ENCODE measurements around the gene ROCK1. TPM values are rescaled to one million over a fixed set of nuclear protein-coding genes. Genes with fewer than 3 reads are reported as not detected.

ROCK1 gene
- total RNA-seq, 6 experiments from 2014 or later: 17.1 to 23.2 (median 21.6) TPM

GRCh38 chr18:21071071-21071470, 40.5 kb downstream of the ROCK1 start:
- no peak for ATAC-seq
- 80% methylated on average over 4 of the region's 4 CpGs for WGBS (ENCODE audit: insufficient coverage, low coverage, low lambda C conversion rate, missing lambda C conversion rate)
- TF ChIP-seq CTCF (IDR thresholded peaks at IDR 0.05) (no peak), POLR2A (IDR thresholded peaks at IDR 0.05) (no peak)
- no peak for DNase-seq
- Histone ChIP-seq H3K4me1 (peaks cover 0 to 20% (median 7%) of the 10 kb centered on the region in 4 donors), H3K27me3 (no peaks in the 10 kb centered on the region), H3K9me3 (no peaks in the 10 kb centered on the region), H3K4me3 (no peak overlapping the region), H3K27ac (no peak overlapping the region), H3K36me3 (no peaks in the 10 kb centered on the region)
- intact Hi-C loops (cut with DNase I): no loop called here

GRCh38 chr18:21069468-21069867, 42.1 kb downstream of the ROCK1 start:
- no peaks in the 10 kb centered on the region for H3K9me3 ChIP-seq
- no peak overlapping the region for H3K4me3 ChIP-seq
- H3K36me3 ChIP-seq: no peaks in the 10 kb centered on the region
- H3K4me1 ChIP-seq: peaks cover 0 to 9% (median 4%) of the 10 kb centered on the region in 4 donors
- no peaks in the 10 kb centered on the region for H3K27me3 ChIP-seq
- intact Hi-C loops (cut with DNase I): no loop called here
- H3K27ac ChIP-seq: no peak overlapping the region
- DNase-seq: no peak
- 79% methylated on average over 1 of the region's 1 CpG for WGBS (ENCODE audit: insufficient coverage, low coverage, low lambda C conversion rate, missing lambda C conversion rate)
- no peak for TF ChIP-seq POLR2A (IDR thresholded peaks at IDR 0.05)
- ATAC-seq: no peak

GRCh38 chr18:21064347-21064746, 47.3 kb downstream of the ROCK1 start:
- Histone ChIP-seq H3K27me3 (no peaks in the 10 kb centered on the region), H3K36me3 (no peaks in the 10 kb centered on the region), H3K27ac (no peak overlapping the region), H3K4me1 (no peaks in the 10 kb centered on the region), H3K9me3 (no peaks in the 10 kb centered on the region), H3K4me3 (no peak overlapping the region)
- TF ChIP-seq POLR2A (IDR thresholded peaks at IDR 0.05) (no peak), CTCF (IDR thresholded peaks at IDR 0.05) (no peak)
- intact Hi-C loops (cut with DNase I): no loop called here
- DNase-seq: no peak
- ATAC-seq: no peak

GRCh38 chr18:21063011-21063410, 48.6 kb downstream of the ROCK1 start:
- WGBS (ENCODE audit: insufficient coverage, low coverage, low lambda C conversion rate, missing lambda C conversion rate): 89% methylated on average over 1 of the region's 1 CpG
- TF ChIP-seq CTCF (IDR thresholded peaks at IDR 0.05) (no peak), POLR2A (IDR thresholded peaks at IDR 0.05) (no peak)
- DNase-seq (no peak), ATAC-seq (no peak)
- no peak overlapping the region for H3K27ac ChIP-seq
- intact Hi-C loops (cut with DNase I): no loop called here
- H3K36me3 ChIP-seq: no peaks in the 10 kb centered on the region
- no peaks in the 10 kb centered on the region for H3K4me1 ChIP-seq
- H3K9me3 ChIP-seq: no peaks in the 10 kb centered on the region
- no peaks in the 10 kb centered on the region for H3K27me3 ChIP-seq
- no peak overlapping the region for H3K4me3 ChIP-seq

- TF ChIP-seq CTCF (IDR thresholded peaks at IDR 0.05) (no peak), POLR2A (IDR thresholded peaks at IDR 0.05) (no peak)
- H3K4me3 ChIP-seq: no peak overlapping the region
- H3K27me3 ChIP-seq: no peaks in the 10 kb centered on the region
- WGBS (ENCODE audit: insufficient coverage, low coverage, low lambda C conversion rate, missing lambda C conversion rate): 75% methylated on average over 1 of the region's 1 CpG
- intact Hi-C loops (cut with DNase I): no loop called here
- H3K36me3 ChIP-seq: no peaks in the 10 kb centered on the region
- no peaks in the 10 kb centered on the region for H3K9me3 ChIP-seq
- no peak overlapping the region for H3K27ac ChIP-seq
- no peak for ATAC-seq
- DNase-seq: no peak
- peaks cover 0 to 11% (median 0%) of the 10 kb centered on the region in 4 donors for H3K4me1 ChIP-seq
Measured at GRCh38 chr18:21057112-21057511, 54.5 kb downstream of the ROCK1 start.

Data from right lobe of liver (tissue), 6 donors.